ENCODE results near the gene OCEL1.

Gene OCEL1

DNA sequence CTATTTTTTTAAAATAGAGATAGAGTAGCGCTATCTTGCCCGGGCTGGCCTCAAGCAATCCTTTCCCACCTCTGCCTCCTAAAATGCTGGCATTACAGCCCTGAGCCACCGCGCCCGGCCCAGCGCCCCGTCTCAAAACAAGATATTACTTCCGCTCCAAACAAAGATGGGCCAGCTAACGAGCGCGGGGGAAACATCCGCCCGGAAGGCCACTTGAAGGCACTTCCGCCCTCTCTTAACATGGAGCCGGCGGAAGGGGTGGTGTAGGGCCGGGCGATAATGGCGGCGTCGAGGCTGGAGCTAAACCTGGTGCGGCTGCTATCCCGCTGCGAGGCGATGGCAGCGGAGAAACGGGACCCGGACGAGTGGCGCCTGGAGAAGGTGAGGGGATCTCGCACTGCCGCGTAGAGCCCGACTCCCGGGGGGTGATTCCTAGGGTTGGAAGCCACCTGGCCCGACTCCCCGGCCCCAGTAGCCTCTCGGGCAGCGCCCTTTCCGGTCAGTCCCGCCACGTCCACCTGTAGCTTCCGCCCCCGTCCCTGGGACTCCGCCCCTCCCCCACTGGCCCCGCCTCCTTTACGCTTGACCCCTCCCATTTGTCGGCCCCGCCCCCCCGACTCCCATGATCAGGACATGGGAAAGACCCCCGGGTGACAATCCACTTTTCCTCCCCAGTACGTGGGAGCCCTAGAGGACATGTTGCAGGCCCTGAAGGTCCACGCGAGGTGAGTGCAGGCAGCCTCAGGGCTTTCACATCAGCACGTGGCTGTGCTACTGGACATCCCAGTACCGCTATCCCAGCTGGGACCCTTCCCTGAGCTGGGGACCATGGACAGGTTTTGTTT, 10.7 kb upstream of the OCEL1 start, which contains the start of gene USE1:
Gene USE1, plus strand, starts transcription at position 231 of the 845 bp plus-strand sequence. Its CDS starts 49 bp downstream, at position 280.
- in situ Hi-C loops (cut with MboI; ENCODE audit: low pct_unique_long_range_greater_than_20kb, low sequenced_read_pairs, unreplicated experiment) = no loop called here
- DNase-seq (ENCODE audit: low spot score) = peak; percentile 91
- TF ChIP-seq, protein P1, sequence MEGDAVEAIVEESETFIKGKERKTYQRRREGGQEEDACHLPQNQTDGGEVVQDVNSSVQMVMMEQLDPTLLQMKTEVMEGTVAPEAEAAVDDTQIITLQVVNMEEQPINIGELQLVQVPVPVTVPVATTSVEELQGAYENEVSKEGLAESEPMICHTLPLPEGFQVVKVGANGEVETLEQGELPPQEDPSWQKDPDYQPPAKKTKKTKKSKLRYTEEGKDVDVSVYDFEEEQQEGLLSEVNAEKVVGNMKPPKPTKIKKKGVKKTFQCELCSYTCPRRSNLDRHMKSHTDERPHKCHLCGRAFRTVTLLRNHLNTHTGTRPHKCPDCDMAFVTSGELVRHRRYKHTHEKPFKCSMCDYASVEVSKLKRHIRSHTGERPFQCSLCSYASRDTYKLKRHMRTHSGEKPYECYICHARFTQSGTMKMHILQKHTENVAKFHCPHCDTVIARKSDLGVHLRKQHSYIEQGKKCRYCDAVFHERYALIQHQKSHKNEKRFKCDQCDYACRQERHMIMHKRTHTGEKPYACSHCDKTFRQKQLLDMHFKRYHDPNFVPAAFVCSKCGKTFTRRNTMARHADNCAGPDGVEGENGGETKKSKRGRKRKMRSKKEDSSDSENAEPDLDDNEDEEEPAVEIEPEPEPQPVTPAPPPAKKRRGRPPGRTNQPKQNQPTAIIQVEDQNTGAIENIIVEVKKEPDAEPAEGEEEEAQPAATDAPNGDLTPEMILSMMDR (IDR thresholded peaks at IDR 0.05; ENCODE audit: extremely low read depth, insufficient read depth, missing control alignments) = no peak

- TF ChIP-seq, protein P1 (IDR thresholded peaks at IDR 0.05; ENCODE audit: extremely low read depth, insufficient read depth, missing control alignments) = no peak
- in situ Hi-C loops (cut with MboI; ENCODE audit: low pct_unique_long_range_greater_than_20kb, low sequenced_read_pairs, unreplicated experiment) = no loop called here
Observed at GRCh38 chr19:17216058-17216670, 9.9 kb upstream of the OCEL1 start.

DNA sequence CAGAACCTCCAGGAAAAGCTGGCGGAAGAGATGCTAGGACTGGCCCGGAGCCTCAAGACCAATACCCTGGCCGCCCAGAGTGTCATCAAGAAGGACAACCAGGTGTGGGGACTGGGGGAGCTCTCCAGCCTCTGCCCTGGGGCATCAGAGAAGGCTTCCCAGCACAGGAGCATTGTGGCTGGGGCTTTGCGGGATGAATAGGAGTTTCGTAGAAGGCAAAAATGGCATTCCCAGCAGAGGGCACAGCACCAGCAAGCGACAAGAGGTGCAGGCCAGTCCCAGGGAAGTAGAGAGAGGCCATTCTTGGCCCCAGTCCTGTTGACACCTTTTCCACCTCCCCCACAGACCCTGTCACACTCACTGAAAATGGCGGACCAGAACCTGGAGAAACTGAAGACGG, 6.7 kb upstream of the OCEL1 start:
- DNase-seq (ENCODE audit: low spot score) = no peak
- TF ChIP-seq, protein P1 (IDR thresholded peaks at IDR 0.05; ENCODE audit: extremely low read depth, insufficient read depth, missing control alignments) = no peak
- in situ Hi-C loops (cut with MboI; ENCODE audit: low pct_unique_long_range_greater_than_20kb, low sequenced_read_pairs, unreplicated experiment) = no loop called here

More at GRCh38 chr19:17216058-17216670, 9.9 kb upstream of the OCEL1 start:
- no peak for DNase-seq (ENCODE audit: low spot score)

DNA sequence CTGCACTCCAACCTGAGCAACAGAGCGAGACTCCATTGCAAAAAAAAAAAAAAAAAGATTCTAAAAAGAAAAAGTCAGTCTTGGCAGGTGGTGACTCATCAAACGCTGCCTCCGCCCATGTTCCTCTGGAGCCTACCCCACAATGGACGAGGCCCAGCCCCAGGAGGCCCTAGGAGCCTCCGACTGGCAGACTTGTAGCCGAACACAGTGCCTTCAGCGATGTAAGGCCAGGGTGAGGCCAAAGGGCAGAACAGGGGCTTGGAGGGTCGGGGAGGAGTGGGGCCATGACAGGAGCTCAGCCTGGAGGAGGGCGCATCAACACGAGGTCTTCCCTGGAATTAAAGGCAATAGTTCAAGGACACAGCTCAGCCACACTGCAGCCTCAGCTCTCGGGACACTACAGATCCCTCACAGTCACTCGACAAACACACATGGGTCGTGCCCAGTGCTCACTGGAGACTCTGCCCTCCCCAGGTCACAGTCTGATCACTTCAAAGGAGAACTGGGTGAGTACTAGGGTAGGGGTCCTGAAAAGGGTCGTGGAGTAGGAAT, 5.7 kb upstream of the OCEL1 start:
- no peak for DNase-seq (ENCODE audit: low spot score)
- TF ChIP-seq, protein P1 (IDR thresholded peaks at IDR 0.05; ENCODE audit: extremely low read depth, insufficient read depth, missing control alignments) = no peak
- in situ Hi-C loops (cut with MboI; ENCODE audit: low pct_unique_long_range_greater_than_20kb, low sequenced_read_pairs, unreplicated experiment) = no loop called here

DNA sequence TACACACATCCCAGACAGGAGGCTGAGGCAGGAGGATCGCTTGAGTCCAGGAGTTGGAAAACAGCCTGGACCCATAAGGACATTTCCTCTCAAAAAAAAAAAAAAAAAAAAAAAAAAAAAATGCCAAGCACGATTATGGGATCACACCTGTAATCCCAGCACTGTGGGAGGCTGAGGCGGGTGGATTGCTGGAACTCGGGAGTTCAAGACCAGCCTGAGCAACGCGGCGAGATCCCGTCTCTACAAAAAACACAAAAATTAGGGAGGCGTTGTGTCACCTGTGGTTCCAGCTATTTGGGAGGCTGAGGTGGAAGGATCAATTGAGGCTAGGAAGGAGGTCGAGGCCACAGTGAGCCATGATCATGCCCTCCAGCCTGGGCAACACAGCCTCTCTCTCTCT, 973 bp upstream of the OCEL1 start:
- DNase-seq (ENCODE audit: low spot score) = no peak
- TF ChIP-seq, protein P1 (IDR thresholded peaks at IDR 0.05; ENCODE audit: extremely low read depth, insufficient read depth, missing control alignments) = no peak
- in situ Hi-C loops (cut with MboI; ENCODE audit: low pct_unique_long_range_greater_than_20kb, low sequenced_read_pairs, unreplicated experiment) = no loop called here

GRCh38 chr19:17227798-17228367, 1.9 kb downstream of the OCEL1 start:
- in situ Hi-C loops (cut with MboI; ENCODE audit: low pct_unique_long_range_greater_than_20kb, low sequenced_read_pairs, unreplicated experiment) = no loop called here
- TF ChIP-seq, protein P1 (IDR thresholded peaks at IDR 0.05; ENCODE audit: extremely low read depth, insufficient read depth, missing control alignments) = no peak
- no peak for DNase-seq (ENCODE audit: low spot score)

All from GM13977 (cell line).